Measurements from ENCODE around the gene RPL41.
"Not testable (repeated sequence)": the region's sequence is repeated elsewhere in the genome, so short reads cannot be mapped to it uniquely, and the experiment has no call there.

The RPL41 gene

DNA sequence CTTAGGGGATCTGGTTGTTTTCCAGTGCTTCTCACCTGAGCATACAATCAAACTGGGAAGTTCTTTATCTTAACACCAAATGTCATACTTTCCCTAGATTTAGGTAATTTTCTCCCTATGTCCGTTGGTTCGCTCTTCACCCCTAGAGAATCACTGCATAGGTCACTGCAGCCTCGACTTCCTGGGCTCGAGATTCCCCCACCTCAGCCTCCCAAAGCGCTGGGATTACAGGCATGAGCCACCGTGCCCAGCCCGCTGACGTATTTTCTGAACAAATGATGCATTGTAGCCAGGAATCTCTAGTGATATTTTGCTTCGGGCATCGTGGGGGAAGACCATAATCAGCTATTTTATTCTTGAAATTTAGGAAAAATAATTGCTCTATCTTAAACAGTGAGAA, 1.1 kb upstream of the RPL41 start:
- Histone ChIP-seq H3K27me3 (replicated peaks; ENCODE audit: control insufficient read depth, insufficient read depth, low read length, poor library complexity, severe bottlenecking) (no peaks in the 10 kb centered on the region), H3K9me3 (ENCODE audit: control insufficient read depth, low read length) (no peaks in the 10 kb centered on the region), H3K27ac (ENCODE audit: insufficient read depth, low read length, poor library complexity, severe bottlenecking) (peak overlapping the region; percentile 92), H3K4me3 (ENCODE audit: insufficient read depth, low read depth, low read length, poor library complexity, severe bottlenecking) (no peak overlapping the region), H3K4me1 (ENCODE audit: control insufficient read depth, insufficient read depth, low read length, poor library complexity, severe bottlenecking) (peaks cover 29% of the 10 kb centered on the region), H3K36me3 (ENCODE audit: control insufficient read depth, insufficient read depth, low read length) (peaks cover 26% of the 10 kb centered on the region)
- no peak for DNase-seq

DNA sequence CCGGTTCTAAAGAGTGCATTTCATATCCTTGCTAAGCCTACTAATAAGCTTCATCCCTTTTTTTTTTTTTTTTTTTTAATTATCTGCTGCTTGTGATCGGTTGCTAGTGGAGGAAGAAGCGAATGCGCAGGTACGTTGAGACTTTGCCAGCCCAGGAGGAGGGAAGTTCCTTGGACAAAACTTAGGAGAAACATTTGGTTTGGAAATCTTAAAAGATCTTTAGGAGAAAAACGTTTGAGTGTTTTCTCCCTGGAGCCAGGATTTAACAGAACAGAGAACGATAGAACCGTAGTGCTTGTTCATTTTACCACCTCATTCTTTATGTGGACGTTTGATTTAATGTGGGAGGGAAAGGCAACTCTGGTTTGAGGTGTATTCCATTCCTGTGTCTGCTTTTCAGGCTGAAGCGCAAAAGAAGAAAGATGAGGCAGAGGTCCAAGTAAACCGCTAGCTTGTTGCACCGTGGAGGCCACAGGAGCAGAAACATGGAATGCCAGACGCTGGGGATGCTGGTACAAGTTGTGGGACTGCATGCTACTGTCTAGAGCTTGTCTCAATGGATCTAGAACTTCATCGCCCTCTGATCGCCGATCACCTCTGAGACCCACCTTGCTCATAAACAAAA, 761 bp downstream of the RPL41 start:
- H3K4me3 ChIP-seq (ENCODE audit: insufficient read depth, low read depth, low read length, poor library complexity, severe bottlenecking) = peak overlapping the region; percentile 84
- peak overlapping the region; percentile 92 for H3K27ac ChIP-seq (ENCODE audit: insufficient read depth, low read length, poor library complexity, severe bottlenecking)
- peaks cover 23% of the 10 kb centered on the region for H3K36me3 ChIP-seq (ENCODE audit: control insufficient read depth, insufficient read depth, low read length)

GRCh38 chr12:56117778-56118687, 1.6 kb downstream of the RPL41 start, which contains the start of gene ZC3H10:
ZC3H10 (plus strand) TSS chr12:56118266; CDS start chr12:56120563, 2,297 bp downstream.
- no peaks in the 10 kb centered on the region for H3K9me3 ChIP-seq (ENCODE audit: control insufficient read depth, low read length)
- peaks cover 29% of the 10 kb centered on the region for H3K4me1 ChIP-seq (ENCODE audit: control insufficient read depth, insufficient read depth, low read length, poor library complexity, severe bottlenecking)
- H3K36me3 ChIP-seq (ENCODE audit: control insufficient read depth, insufficient read depth, low read length) = peaks cover 16% of the 10 kb centered on the region
- peak; percentile 97 to 99 (median 97) for DNase-seq
- no peaks in the 10 kb centered on the region for H3K27me3 ChIP-seq (replicated peaks; ENCODE audit: control insufficient read depth, insufficient read depth, low read length, poor library complexity, severe bottlenecking)
- peak within 1 kb of the TSS; percentile 92 for H3K27ac ChIP-seq (ENCODE audit: insufficient read depth, low read length, poor library complexity, severe bottlenecking)
- H3K4me3 ChIP-seq (ENCODE audit: insufficient read depth, low read depth, low read length, poor library complexity, severe bottlenecking) = peak within 1 kb of the TSS; percentile 84

More for the DNA sequence above, 761 bp downstream of the RPL41 start:
- DNase-seq; H3K27me3 ChIP-seq (replicated peaks; ENCODE audit: control insufficient read depth, insufficient read depth, low read length, poor library complexity, severe bottlenecking); H3K9me3 ChIP-seq (ENCODE audit: control insufficient read depth, low read length): not testable (repeated sequence)
- peaks cover 29% of the 10 kb centered on the region for H3K4me1 ChIP-seq (ENCODE audit: control insufficient read depth, insufficient read depth, low read length, poor library complexity, severe bottlenecking)

DNA sequence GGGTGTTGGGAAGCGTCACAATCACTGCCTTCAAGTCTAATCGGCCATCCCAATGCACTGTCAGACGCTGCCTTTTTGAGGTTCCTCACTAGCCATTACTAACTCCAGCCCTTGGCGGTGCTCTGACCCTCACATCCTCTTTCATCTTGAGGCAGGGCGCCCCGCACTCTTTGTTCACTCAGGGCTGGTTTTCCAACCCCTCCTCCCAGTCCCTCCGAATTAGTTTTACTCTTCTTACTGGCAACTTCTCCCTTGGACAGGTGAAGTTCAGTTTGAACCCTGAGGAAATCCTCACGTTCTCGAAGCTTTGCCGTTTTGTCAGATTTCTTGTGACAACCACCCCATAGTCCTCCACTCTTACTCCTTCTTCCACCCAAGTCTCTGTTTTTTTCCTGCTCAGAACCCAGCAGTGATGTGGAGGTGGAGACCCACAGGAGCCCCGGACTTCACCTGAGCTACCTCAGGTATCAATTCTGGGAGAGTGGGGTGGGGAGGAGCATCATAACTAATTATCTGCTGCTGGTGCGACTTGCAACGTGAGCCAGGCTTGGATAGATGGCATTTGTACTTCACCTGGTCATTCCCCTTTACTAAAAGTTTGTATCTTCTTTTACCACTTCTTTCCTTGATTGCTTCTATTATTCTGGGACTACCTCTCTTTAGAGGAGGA, 2.4 kb downstream of the RPL41 start:
- H3K27ac ChIP-seq (ENCODE audit: insufficient read depth, low read length, poor library complexity, severe bottlenecking) = peak overlapping the region; percentile 92
- H3K9me3 ChIP-seq (ENCODE audit: control insufficient read depth, low read length) = no peaks in the 10 kb centered on the region
- peaks cover 29% of the 10 kb centered on the region for H3K4me1 ChIP-seq (ENCODE audit: control insufficient read depth, insufficient read depth, low read length, poor library complexity, severe bottlenecking)
- DNase-seq = no peak
- no peaks in the 10 kb centered on the region for H3K27me3 ChIP-seq (replicated peaks; ENCODE audit: control insufficient read depth, insufficient read depth, low read length, poor library complexity, severe bottlenecking)
- H3K36me3 ChIP-seq (ENCODE audit: control insufficient read depth, insufficient read depth, low read length) = peaks cover 16% of the 10 kb centered on the region
- H3K4me3 ChIP-seq (ENCODE audit: insufficient read depth, low read depth, low read length, poor library complexity, severe bottlenecking) = peak overlapping the region; percentile 54

DNA sequence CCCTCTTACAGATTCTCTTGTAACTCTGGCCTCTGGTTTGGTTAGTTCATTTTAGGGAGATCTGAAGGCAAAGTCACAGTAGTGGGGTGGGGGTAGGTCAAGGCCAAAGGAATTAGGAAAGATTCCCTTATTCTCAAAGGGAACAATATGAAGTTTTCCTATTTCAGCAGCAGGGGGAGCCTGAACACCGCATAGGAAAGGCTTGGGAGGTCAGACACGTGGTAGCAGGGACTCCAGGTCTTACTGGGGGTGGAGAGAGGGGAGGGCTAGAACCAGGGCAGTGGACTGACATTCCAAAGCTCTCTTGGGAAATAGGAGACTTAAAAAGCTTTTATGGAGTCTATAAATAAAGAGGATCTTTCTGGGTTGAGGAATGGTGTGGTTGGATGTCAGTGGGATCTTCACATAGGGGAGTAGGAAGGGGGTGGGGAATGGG, 2.9 kb downstream of the RPL41 start:
- no peaks in the 10 kb centered on the region for H3K9me3 ChIP-seq (ENCODE audit: control insufficient read depth, low read length)
- H3K4me1 ChIP-seq (ENCODE audit: control insufficient read depth, insufficient read depth, low read length, poor library complexity, severe bottlenecking) = peaks cover 29% of the 10 kb centered on the region
- H3K36me3 ChIP-seq (ENCODE audit: control insufficient read depth, insufficient read depth, low read length) = peaks cover 16% of the 10 kb centered on the region
- H3K27me3 ChIP-seq (replicated peaks; ENCODE audit: control insufficient read depth, insufficient read depth, low read length, poor library complexity, severe bottlenecking) = no peaks in the 10 kb centered on the region
- peak overlapping the region; percentile 54 for H3K4me3 ChIP-seq (ENCODE audit: insufficient read depth, low read depth, low read length, poor library complexity, severe bottlenecking)
- DNase-seq = peak; percentile 24 to 56 (median 39)
- H3K27ac ChIP-seq (ENCODE audit: insufficient read depth, low read length, poor library complexity, severe bottlenecking) = peak overlapping the region; percentile 92

GRCh38 chr12:56120158-56120846, 3.9 kb downstream of the RPL41 start:
- Histone ChIP-seq H3K27me3 (replicated peaks; ENCODE audit: control insufficient read depth, insufficient read depth, low read length, poor library complexity, severe bottlenecking) (no peaks in the 10 kb centered on the region), H3K27ac (ENCODE audit: insufficient read depth, low read length, poor library complexity, severe bottlenecking) (no peak overlapping the region), H3K36me3 (ENCODE audit: control insufficient read depth, insufficient read depth, low read length) (peaks cover 16% of the 10 kb centered on the region), H3K4me3 (ENCODE audit: insufficient read depth, low read depth, low read length, poor library complexity, severe bottlenecking) (no peak overlapping the region), H3K4me1 (ENCODE audit: control insufficient read depth, insufficient read depth, low read length, poor library complexity, severe bottlenecking) (peaks cover 29% of the 10 kb centered on the region), H3K9me3 (ENCODE audit: control insufficient read depth, low read length) (no peaks in the 10 kb centered on the region)
- DNase-seq = no peak

GRCh38 chr12:56121204-56121870, 4.9 kb downstream of the RPL41 start:
- no peak for DNase-seq
- Histone ChIP-seq H3K9me3 (ENCODE audit: control insufficient read depth, low read length) (no peaks in the 10 kb centered on the region), H3K4me1 (ENCODE audit: control insufficient read depth, insufficient read depth, low read length, poor library complexity, severe bottlenecking) (peaks cover 34% of the 10 kb centered on the region), H3K27me3 (replicated peaks; ENCODE audit: control insufficient read depth, insufficient read depth, low read length, poor library complexity, severe bottlenecking) (no peaks in the 10 kb centered on the region), H3K4me3 (ENCODE audit: insufficient read depth, low read depth, low read length, poor library complexity, severe bottlenecking) (no peak overlapping the region), H3K36me3 (ENCODE audit: control insufficient read depth, insufficient read depth, low read length) (peaks cover 16% of the 10 kb centered on the region), H3K27ac (ENCODE audit: insufficient read depth, low read length, poor library complexity, severe bottlenecking) (no peak overlapping the region)

DNA sequence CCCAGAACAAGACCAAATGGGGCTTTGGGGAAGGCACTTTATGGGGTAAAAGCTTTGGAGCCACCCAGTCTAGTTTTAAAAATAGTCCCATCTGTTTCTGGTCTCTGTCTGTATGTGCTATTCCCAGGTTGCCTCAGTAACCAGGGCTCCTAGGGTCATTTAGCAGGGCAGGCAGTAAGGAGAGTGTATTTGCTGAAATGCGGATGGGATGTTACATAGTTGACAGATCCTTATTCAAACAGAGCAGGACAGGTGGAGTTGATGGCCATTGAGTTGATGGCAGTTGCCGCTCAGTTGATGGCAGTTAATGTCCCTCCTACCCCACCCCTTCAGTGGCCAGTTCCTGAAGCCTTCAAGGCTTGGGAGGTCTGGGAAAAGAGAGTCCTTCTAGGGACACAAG, 6.2 kb downstream of the RPL41 start:
- Histone ChIP-seq H3K27ac (ENCODE audit: insufficient read depth, low read length, poor library complexity, severe bottlenecking) (no peak overlapping the region), H3K27me3 (replicated peaks; ENCODE audit: control insufficient read depth, insufficient read depth, low read length, poor library complexity, severe bottlenecking) (no peaks in the 10 kb centered on the region), H3K9me3 (ENCODE audit: control insufficient read depth, low read length) (no peaks in the 10 kb centered on the region), H3K4me1 (ENCODE audit: control insufficient read depth, insufficient read depth, low read length, poor library complexity, severe bottlenecking) (peaks cover 37% of the 10 kb centered on the region), H3K4me3 (ENCODE audit: insufficient read depth, low read depth, low read length, poor library complexity, severe bottlenecking) (no peak overlapping the region), H3K36me3 (ENCODE audit: control insufficient read depth, insufficient read depth, low read length) (peaks cover 16% of the 10 kb centered on the region)
- no peak for DNase-seq

- Histone ChIP-seq H3K4me1 (ENCODE audit: control insufficient read depth, insufficient read depth, low read length, poor library complexity, severe bottlenecking) (peaks cover 27% of the 10 kb centered on the region), H3K4me3 (ENCODE audit: insufficient read depth, low read depth, low read length, poor library complexity, severe bottlenecking) (no peak overlapping the region), H3K27ac (ENCODE audit: insufficient read depth, low read length, poor library complexity, severe bottlenecking) (no peak overlapping the region), H3K9me3 (ENCODE audit: control insufficient read depth, low read length) (no peaks in the 10 kb centered on the region), H3K36me3 (ENCODE audit: control insufficient read depth, insufficient read depth, low read length) (peaks cover 16% of the 10 kb centered on the region), H3K27me3 (replicated peaks; ENCODE audit: control insufficient read depth, insufficient read depth, low read length, poor library complexity, severe bottlenecking) (no peaks in the 10 kb centered on the region)
- no peak for DNase-seq
Observed at GRCh38 chr12:56124133-56124532, 7.7 kb downstream of the RPL41 start.
